Left lung (tissue), 10 donors: ENCODE measurements around the gene AKAP9. TPM values are rescaled to one million over a fixed set of nuclear protein-coding genes. Genes with fewer than 3 reads are reported as not detected.

ENCODE experiments used
- ATAC-seq: fragments of 200-7000 bp; cut with Tn5 transposase; one replicate; pipeline ENCODE4 v1.9.1; 2020; ENCODE audit warnings: moderate library complexity
- DNase-seq, 4 donors: peaks; one replicate each; pipeline ENCODE4 v3.0.0-alpha.2; 2013 to 2020
- H3K27ac ChIP-seq, 2 donors: fragments of 200-600 bp; sonication (generic) in 1 of 2; one replicate each; pipeline versions ENCODE4 v1.5.0 to v1.8.0; 2020 to 2021
- H3K27me3 ChIP-seq, 2 donors: fragments of 200-600 bp; sonication (generic) in 1 of 2; one replicate each; pipeline versions ENCODE4 v1.5.0 to v1.8.0; 2020 to 2021
- H3K36me3 ChIP-seq, 2 donors: fragments of 200-600 bp; sonication (generic) in 1 of 2; one replicate each; pipeline versions ENCODE4 v1.5.0 to v1.8.0; 2020 to 2021
- H3K4me1 ChIP-seq, 2 donors: fragments of 200-600 bp; one replicate each; pipeline ENCODE4 v1.8.0; 2021
- H3K4me3 ChIP-seq, 2 donors: fragments of 200-600 bp; sonication (generic) in 1 of 2; one replicate each; pipeline versions ENCODE4 v1.5.0 to v1.8.0; 2020 to 2021; ENCODE audit warnings: mild to moderate bottlenecking in 1 of 2
- H3K9me3 ChIP-seq, 2 donors: fragments of 200-600 bp; sonication (generic) in 1 of 2; one replicate each; pipeline versions ENCODE4 v1.5.0 to v1.8.0; 2020 to 2021
- intact Hi-C, 2 donors: fragments of 100-400 bp; cut with DNase I; formaldehyde crosslinking; loops; one replicate each; pipeline versions ENCODE4 v1.11.2 to v1.14.2; 2022
- polyA plus RNA-seq, 6 donors: library from polyadenylated mRNA; unstranded; fragments of 120-200 nt; gene quantifications; one replicate each; pipeline ENCODE4 v1.2.1, GENCODE V29; 2013; ENCODE audit not compliant: insufficient read length in 6 of 6
- total RNA-seq, 2 donors: library from RNA; stranded (reverse); fragmentation: NEBNext Ultra II Directional; extraction: Animal tissue kit (Norgen Biotek cat#: 25700); gene quantifications; one replicate each; pipeline ENCODE4 v1.2.1, GENCODE V29; 2021
- TF ChIP-seq, protein P1 (sequence below), 2 donors: fragments of 200-600 bp; sonication (generic) in 1 of 2; IDR thresholded peaks; one replicate each; pipeline versions ENCODE4 v1.5.0 to v1.8.0; 2021; ENCODE audit warnings: antibody characterized with exemption in 2 of 2
- donor health status: DM: no; HTN: yes; CAD: no.
- donor health status: DM: no; HTN: no; CAD: no.

Gene AKAP9
- total and polyA plus RNA-seq, 8 donors, result 57.5 to 105 (median 88.9) TPM

GRCh38 chr7:92052684-92053083 is 112.0 kb downstream of the AKAP9 start:
- no peak overlapping the region for H3K4me3 ChIP-seq
- H3K9me3 ChIP-seq, result no peaks in the 10 kb centered on the region
- peaks cover 0 to 29% of the 10 kb centered on the region in 2 donors for H3K4me1 ChIP-seq
- no peaks in the 10 kb centered on the region for H3K27me3 ChIP-seq
- no peak for DNase-seq
- peak; percentile 43 for ATAC-seq
- intact Hi-C loops, result no loop called here
- no peak overlapping the region for H3K27ac ChIP-seq
- TF ChIP-seq, protein P1, sequence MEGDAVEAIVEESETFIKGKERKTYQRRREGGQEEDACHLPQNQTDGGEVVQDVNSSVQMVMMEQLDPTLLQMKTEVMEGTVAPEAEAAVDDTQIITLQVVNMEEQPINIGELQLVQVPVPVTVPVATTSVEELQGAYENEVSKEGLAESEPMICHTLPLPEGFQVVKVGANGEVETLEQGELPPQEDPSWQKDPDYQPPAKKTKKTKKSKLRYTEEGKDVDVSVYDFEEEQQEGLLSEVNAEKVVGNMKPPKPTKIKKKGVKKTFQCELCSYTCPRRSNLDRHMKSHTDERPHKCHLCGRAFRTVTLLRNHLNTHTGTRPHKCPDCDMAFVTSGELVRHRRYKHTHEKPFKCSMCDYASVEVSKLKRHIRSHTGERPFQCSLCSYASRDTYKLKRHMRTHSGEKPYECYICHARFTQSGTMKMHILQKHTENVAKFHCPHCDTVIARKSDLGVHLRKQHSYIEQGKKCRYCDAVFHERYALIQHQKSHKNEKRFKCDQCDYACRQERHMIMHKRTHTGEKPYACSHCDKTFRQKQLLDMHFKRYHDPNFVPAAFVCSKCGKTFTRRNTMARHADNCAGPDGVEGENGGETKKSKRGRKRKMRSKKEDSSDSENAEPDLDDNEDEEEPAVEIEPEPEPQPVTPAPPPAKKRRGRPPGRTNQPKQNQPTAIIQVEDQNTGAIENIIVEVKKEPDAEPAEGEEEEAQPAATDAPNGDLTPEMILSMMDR (IDR thresholded peaks at IDR 0.05), result no peak
- peaks cover 0 to 24% of the 10 kb centered on the region in 2 donors for H3K36me3 ChIP-seq

DNA sequence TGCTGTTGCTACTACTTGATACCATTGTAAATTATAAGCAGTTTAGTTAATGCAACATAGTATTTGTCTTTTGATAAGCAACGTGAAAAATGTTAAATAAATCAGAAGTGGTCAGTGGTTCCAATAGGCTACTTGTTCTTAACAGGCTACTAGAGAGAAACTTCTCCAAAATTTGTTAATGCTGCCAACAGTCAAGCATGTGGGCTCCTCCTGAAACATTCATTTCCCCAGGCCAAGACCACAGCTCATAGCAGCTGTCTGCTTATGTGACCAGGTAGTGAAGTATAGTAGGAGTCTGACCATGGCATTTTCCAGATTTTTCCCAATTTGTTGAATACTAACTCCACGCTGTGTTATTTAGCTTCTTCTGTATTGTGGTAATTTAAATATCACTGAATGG is 112.7 kb downstream of the AKAP9 start:
- peaks cover 0 to 24% of the 10 kb centered on the region in 2 donors for H3K36me3 ChIP-seq
- intact Hi-C loops, result no loop called here
- ATAC-seq (peak; percentile 69), DNase-seq (no peak)
- no peak overlapping the region for H3K4me3 ChIP-seq
- no peaks in the 10 kb centered on the region for H3K27me3 ChIP-seq
- TF ChIP-seq, protein P1 (IDR thresholded peaks at IDR 0.05), result no peak
- H3K27ac ChIP-seq, result no peak overlapping the region
- H3K4me1 ChIP-seq, result peaks cover 0 to 35% of the 10 kb centered on the region in 2 donors
- no peaks in the 10 kb centered on the region for H3K9me3 ChIP-seq

GRCh38 chr7:92056286-92056685 is 115.6 kb downstream of the AKAP9 start:
- Histone ChIP-seq H3K27me3 (no peaks in the 10 kb centered on the region), H3K36me3 (no peaks in the 10 kb centered on the region), H3K27ac (no peak overlapping the region), H3K4me3 (no peak overlapping the region), H3K9me3 (no peaks in the 10 kb centered on the region), H3K4me1 (peaks cover 0 to 41% of the 10 kb centered on the region in 2 donors)
- no peak for ATAC-seq
- TF ChIP-seq, protein P1 (IDR thresholded peaks at IDR 0.05), result no peak
- intact Hi-C loops, result no loop called here
- no peak for DNase-seq

- TF ChIP-seq, protein P1 (IDR thresholded peaks at IDR 0.05), result no peak
- intact Hi-C loops, result no loop called here
- H3K36me3 ChIP-seq, result no peaks in the 10 kb centered on the region
- peaks cover 0 to 37% of the 10 kb centered on the region in 2 donors for H3K4me1 ChIP-seq
- no peaks in the 10 kb centered on the region for H3K27me3 ChIP-seq
- no peaks in the 10 kb centered on the region for H3K9me3 ChIP-seq
- H3K27ac ChIP-seq, result peak overlapping the region in 1 of 2 donors; percentile 30
- H3K4me3 ChIP-seq, result no peak overlapping the region
- ATAC-seq (peak; percentile 77), DNase-seq (peak in 1 of 4 donors; percentile 16)
Measured at GRCh38 chr7:92057375-92057774, 116.7 kb downstream of the AKAP9 start.

GRCh38 chr7:92058040-92058439 is 117.4 kb downstream of the AKAP9 start:
- DNase-seq (no peak), ATAC-seq (no peak)
- Histone ChIP-seq H3K27me3 (no peaks in the 10 kb centered on the region), H3K36me3 (peaks cover 0 to 3% of the 10 kb centered on the region in 2 donors), H3K4me3 (no peak overlapping the region), H3K27ac (no peak overlapping the region), H3K9me3 (no peaks in the 10 kb centered on the region), H3K4me1 (peaks cover 0 to 31% of the 10 kb centered on the region in 2 donors)
- intact Hi-C loops, result no loop called here
- TF ChIP-seq, protein P1 (IDR thresholded peaks at IDR 0.05), result no peak
